HG03558 (cell line): ENCODE results near the gene STAT1.
"Not testable (repeated sequence)": the region's sequence is repeated elsewhere in the genome, so short reads cannot be mapped to it uniquely, and the experiment has no call there.

ENCODE experiments used
- ATAC-seq: cut with Tn5 transposase; IDR thresholded peaks from one replicate; pipeline ENCODE4 v1.9.1; 2021; ENCODE audit warnings: moderate number of reproducible peaks; ENCODE audit not compliant: unreplicated experiment; ENCODE audit errors: extremely low read depth

Gene STAT1

DNA sequence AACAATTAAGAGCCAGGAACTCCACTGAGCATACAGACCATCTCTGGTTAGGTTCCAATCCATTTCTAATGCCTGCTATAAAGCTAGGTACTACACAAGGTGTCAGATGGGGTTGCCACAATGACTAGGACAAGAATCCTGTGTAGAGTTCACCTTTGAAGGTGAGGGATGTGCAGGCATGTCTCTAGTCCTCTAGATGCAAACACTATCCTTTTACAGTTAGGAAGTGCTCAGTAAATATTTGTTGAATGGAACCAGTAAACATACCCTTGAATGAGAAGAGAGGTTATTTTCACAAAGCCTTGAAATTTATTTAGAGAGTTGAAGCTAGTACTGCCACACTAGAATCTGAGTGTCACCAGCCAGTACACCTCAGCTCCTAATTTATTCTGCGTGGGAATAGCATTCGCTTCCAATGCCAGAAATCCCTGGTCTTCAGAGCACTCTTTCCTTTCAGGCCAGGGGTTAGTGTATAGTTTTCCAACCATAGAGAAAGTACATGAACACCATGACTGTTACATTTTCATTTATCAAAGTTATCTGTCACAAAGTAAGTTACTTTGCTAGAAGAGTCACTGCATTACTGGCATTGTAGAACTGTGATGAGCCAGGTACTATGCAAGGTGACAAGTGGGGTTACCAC lies 48.3 kb downstream of the STAT1 start:
- ATAC-seq: no peak

DNA sequence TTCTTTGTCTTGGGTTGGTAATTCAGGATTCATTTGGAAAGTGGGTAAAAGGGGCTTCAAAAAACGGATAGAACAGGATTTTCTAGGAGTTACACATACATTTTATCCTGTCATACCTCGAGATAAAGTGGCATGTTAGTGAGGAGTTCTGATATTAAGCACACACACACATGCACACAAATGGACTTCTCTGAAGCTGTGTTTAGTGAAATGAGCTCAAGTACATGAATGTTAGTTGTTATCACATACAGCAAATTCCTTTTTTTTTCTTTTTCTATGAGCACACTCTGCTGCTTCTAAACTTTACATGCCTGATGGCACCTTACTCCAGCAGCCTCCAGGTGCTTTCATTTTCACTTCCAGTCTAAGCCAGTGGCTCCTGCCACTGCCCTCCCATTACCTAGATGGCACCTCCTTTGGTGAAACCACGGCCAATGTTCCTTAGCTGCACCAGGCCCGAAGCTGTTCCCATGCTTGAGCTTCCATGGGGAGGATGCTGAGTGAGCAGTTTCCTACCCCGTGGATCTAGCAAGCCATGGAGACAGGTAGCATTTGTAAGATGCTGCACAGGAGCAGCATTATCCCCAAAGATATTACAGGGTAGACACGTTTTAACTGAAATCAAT lies 49.7 kb downstream of the STAT1 start:
- no peak for ATAC-seq

DNA sequence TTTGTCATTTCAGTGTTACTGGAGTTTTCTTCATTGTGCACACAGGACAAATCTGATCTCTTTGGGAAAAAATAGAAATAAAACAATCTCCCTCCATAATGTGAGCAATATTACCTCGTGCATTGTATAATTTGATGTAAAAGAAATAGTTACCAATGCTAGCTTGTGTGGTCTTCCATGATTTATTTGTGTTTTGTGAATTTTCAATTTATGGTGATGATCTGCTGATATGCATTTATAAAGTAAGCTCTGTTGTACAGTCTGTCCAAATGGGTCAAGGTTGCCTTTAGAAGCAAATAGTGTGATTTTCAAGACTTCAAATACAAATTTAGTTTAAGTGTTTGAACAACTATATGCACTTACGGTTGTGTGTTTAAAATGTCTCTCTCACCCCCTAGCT lies 50.9 kb downstream of the STAT1 start:
- ATAC-seq: no peak

DNA sequence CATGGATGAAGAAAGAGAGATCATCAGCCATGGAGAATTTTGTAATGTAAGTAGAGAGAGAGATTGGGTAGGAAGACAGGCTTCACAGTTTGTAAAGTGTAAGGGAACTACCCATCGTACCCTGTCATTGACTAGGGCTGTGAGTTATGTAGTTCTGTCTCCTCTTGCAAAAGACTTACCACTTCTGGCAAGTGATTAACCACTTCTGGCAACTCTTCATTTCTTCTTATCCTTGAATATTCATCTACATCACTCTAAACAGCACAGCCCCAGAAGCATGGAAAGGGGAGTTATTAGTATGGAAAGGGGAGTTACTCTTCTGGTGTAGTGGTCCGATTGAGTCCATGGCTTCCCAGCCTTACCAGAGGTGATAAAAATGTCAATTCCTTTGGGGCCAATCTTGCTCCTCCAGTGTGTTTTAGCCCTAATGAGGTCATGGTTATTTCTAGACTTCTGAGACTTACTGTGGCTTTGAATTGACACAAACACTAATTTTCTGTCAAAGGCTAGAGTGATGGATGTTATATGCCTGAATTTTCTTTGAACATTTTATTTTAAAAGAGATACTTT lies 52.0 kb downstream of the STAT1 start:
- no peak for ATAC-seq

DNA sequence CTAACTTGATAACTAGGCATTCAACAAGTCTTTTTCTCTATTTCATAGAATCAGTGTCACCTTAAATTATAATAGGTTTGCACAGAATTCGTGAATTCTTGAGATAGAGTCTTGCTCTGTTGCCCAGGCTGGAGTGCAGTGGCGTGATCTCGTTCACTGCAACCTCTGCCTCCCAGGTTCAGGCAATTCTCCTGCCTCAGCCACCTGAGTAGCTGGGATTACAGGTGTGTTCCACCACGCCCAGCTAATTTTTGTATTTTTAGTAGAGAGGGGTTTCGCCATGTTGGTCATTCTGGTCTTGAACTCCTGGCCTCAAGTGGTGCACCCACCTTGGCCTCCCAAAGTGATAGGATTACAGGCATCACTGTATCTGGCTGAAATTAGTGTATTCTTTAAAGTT lies 52.9 kb downstream of the STAT1 start:
- not testable (repeated sequence) for ATAC-seq

DNA sequence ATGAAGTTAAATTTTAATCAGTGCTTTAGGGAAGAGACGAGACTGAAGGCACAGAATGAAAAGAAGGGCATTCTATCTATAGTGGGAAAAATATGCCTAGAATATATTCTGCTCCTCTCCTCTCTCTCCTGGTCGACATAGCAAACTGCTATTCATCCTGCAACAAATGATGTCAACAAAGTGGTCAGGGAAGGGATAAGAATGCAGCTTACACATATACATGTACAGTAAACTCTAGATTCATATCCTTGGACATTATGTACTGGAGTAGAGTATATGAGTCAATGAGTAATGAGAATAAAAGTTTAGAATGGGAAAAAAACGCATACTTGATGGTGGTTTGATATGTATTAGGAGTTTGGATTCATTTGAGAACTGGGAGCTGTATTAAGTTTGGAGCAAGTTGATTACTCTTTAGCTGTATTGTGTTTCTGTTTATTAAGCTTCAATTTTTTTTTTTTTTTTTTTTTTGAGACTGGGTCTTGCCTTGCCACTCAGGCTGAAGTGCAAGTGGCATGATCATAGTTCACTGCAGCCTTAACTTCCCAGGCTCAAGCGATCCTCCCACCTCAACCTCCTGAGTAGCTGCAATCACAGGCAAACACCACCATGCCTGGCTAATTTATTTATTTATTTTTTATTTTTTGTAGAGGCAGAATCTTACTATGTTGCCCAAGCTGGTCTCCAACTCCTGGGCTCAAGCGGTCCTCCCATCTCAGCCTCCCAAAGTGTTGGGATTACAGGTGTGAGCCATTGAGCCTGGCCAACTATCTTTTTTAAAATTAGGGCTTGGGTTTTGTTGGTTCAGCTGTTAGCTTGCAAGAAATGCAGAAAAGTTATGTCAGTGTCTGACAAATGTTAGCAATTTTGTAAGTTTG lies 53.8 kb downstream of the STAT1 start:
- no peak for ATAC-seq

DNA sequence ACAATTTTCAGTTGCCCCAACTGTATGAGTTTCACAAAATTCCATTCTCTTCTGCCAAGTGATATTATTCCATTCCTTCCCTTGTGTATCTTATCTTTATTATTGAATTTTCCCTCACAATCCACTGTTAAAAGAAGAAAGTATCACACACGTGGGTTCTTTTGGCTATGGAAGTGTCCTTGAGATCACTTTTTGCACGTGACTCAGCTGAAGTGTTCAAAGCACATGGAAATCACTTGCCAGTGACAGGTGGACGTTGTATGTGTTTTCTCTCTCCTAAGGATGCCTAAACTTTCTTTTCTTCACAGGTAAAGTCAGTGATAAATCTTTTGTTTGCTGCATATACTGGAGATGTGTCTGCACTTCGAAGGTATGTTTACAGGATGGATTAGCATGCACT lies 60.7 kb downstream of the STAT1 start:
- ATAC-seq: no peak

DNA sequence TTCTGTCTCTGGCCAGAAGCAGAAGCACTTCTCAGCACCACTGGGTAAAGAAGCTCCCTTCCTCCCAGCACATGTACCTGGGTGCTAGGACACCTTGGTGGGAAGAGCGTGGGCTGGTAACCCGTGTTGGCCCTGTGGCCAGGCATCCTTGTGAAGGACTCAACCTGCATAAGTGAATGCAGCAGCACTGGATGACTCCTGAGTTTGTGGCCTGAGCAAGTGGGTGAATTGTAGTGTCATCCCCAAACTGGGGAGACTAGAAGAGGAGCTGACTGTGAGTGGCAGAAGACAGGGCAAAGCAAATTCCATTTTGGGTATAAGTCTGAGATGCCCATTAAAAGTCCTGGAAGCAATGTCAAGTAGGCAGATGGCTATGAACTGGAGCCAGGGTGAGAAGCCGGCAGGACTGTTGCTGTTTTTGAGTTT lies 63.4 kb downstream of the STAT1 start:
- ATAC-seq: no peak

DNA sequence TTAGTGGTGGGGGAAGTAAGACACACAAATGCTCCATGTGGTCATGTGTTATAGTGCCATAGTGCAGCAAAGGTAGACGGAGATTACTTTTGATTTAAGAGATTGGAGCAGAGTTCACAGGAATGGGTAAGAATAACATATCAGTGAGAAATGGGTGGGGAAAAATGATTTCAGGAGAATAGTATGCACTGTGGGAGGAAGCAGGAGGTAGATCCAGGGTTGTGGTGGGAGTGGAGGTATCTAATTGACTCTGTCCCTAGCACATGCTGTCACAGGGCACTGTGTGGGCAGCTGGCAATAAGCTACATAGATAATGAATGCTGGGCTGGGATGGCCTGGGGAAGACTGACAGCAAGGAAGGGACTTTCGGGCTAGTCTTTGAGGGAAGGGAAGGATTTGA lies 65.3 kb downstream of the STAT1 start:
- no peak for ATAC-seq

DNA sequence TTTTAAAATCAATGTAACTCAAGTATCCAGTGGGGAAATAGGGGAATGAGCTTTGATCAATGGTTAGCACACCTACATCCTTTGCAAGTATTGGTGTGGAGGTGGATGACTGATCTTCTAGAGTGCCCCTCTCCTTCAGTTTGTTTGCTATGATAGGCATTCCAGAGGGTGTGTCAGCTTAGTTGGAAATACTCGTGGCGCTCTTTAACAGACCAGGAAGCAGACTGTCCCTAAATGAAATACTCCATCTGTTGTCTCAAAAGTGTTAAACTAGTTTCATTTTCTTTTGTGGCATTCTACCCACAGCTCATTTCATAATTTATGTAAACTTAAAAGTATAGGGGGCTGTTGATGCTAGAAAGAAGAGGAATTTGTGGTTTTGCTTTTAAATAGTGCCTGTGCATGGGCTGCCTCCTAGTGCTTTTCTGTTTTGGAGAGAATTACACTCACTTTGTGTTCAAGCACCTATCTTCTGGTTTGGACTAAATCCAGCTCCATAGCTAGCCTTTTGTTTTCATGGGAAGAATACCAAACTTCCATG lies 66.2 kb downstream of the STAT1 start:
- peak; percentile 75 for ATAC-seq

DNA sequence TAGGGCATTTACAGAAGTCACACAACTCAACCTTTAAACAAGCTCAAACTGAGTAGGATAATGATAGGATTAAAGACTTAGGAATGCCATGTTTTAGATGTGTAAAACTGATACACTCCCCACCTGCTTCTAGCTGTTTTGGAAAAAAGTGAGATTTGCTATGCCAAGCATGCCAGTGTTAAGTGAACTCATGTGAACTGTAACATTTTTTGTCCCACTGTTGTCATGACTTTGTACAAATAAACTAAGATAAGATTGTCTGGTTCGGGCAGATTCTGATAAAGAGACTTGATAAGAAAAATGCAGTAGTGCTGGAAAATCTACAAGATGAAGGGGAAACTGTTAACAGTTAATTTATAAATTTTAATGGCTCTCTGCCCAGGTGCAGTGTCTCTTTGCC lies 66.8 kb downstream of the STAT1 start:
- ATAC-seq: no peak

DNA sequence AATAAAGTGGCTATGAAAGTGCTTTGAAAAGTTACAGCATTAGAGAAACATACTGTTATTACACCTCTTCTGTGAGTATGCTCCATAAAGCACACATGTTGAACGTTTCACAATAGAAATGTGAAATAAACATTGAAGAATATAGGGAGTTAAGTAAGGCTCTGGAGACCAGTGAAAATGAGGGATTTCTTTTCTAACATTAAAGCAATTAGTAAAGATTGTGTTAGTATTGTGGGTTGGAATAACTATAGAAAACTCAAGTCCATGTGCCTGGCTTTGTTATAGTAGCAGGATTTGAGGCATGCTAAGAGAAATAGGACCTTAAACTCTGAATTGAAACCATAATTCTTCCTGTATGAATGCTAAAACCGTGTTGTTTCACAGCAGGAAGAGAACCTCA lies 70.3 kb downstream of the STAT1 start:
- ATAC-seq: no peak

DNA sequence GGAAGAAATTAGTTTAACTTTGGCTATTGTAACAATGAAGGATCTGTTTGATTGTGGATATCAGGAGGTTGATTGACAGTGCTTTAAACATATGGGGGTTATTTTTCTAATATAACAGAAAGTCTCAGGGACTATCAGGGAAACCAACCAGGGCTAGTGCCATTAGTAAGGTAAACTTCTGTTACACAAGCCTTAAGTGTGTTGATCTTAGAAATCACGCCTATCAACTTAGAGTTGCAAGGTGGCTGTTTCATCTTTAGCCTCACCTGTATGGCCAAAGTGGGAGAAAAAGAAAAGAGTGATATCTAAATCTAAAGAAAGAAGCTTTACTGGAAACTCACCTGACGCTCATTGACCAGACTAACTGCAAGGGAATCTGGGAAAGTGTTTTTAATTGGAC lies 71.3 kb downstream of the STAT1 start:
- ATAC-seq: no peak

DNA sequence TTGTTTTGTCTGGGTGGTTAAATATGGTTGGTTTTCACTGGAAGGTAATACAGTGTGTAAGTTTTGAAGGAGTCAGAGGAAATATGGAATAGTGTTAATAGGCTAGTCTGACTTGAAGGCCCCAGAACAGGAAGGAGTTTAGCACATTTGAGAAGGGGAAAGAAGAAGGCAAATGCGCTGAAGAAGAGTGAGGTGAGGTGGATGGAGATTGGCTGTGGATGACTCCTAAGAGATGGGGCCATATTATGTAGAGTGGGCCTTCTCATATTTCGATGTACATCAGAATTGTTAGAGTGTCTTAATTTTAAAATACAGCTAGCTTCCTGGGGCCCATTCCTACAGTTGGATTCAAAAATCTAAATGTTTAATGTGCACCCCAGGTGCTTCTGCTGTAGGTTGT lies 72.4 kb downstream of the STAT1 start:
- no peak for ATAC-seq

DNA sequence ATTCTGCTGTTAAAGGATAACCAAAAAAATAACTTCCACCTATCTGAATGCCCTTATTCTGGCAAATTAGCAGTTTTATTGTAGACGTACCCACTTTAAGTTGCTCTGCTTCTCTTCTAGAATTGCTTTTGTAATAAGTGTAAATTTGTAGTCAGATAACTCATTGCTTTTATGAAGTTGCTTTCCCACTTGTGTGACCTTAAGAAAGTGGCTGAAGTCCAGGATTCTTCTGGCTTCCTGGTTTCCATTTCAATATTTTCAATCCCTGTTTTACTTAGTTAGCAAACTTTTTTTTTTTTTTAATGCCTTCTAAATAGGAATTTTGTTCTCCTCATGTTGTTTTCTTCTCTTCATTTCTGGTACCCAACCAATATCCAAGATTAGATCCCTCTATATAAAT lies 73.5 kb downstream of the STAT1 start:
- no peak for ATAC-seq

DNA sequence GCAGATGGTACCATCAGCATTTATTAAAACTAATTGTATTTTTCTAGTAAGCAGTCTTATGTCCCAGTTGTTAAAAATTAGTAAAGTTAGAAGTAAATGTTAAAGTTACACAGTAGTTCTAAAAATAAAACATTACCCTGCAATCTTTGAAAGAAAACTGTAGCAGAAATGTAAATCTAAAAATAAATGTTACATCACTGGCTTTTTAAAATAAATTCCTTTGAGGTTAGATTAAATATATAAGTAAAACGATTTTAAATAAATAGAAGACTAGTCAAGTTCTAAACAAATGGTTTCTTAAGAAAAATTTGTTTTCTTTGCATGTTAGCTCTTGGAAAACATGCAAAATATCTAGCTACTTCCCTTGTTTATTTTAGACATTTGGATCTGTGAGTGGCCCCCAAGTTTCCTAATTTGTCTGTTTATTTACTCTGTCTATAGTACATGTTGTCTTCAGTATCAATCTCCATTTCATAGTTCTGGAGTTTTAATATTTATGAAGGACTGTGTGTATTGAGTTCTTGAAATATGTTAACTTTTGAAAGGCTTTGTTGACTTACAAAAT lies 75.1 kb downstream of the STAT1 start:
- no peak for ATAC-seq

DNA sequence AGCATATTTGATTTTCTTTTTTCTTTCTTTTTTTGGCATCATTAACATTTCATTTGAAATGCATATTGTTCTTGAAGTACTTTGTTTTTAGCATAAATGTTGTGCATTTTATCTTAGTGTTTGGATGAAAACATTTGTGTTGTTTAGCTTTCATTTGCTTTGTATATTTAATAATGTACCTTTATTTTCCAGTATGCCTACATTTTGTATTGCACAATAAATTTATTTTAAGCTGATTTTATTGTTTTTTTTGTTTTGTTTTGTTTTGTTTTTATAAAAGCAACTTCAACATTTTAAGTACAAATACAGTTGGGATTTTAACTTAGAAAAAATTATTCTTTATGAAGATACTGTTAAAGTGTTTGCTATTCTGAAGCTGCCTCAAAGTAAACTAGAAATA lies 78.9 kb downstream of the STAT1 start:
- no peak for ATAC-seq

DNA sequence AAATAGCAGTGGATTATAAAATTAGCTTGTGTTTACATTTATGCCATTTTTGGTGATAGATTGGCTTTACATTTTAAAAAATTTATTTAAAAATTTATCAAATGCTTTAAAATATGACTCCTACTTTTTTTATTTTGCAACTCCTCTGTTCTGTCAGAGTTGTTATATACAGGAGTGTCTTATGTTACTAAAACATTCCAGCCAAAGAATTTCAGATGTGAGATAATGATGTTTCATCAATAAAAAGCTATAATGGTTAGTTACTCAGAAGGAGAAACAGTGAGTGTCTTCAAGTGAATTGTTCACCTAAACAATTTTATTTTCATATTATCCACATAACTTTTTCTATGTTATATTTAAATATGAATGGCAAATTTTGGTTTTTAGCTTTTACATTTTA lies 80.6 kb downstream of the STAT1 start:
- ATAC-seq: no peak

DNA sequence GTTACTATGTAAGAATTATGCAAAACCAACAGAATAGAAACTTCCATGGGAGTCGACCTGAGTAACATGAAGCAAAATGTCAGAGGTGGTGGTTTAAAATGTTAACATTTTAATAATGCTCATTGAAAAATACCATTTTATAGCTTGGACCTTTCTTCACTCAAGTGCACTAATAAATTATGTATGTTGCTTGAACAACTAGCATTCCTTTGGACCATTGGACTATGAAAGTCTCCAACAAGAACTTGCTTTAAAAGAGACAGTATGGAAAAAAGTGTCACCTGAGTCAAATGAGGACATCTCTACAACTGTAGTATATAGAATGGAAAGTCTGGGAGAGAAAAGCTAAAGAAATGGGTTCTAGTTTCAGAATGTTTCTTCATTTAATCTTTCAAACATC lies 81.5 kb downstream of the STAT1 start:
- ATAC-seq: no peak

DNA sequence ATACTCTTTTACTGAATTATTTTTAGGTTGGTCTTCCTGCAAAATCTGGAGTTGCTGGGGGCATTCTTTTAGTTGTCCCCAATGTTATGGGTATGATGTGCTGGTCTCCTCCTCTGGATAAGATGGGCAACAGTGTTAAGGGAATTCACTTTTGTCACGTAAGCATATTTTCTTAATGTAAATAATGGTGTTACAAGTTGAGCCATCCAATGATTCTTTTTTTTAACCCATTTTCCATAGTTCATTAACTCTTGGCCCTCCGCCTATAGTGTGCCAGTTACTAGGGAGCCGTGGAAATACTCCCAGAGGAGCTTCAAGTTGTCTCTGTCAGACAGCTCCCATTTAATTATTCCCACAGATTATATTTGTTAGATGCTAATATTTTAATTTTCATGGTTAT lies 83.6 kb downstream of the STAT1 start:
- no peak for ATAC-seq

DNA sequence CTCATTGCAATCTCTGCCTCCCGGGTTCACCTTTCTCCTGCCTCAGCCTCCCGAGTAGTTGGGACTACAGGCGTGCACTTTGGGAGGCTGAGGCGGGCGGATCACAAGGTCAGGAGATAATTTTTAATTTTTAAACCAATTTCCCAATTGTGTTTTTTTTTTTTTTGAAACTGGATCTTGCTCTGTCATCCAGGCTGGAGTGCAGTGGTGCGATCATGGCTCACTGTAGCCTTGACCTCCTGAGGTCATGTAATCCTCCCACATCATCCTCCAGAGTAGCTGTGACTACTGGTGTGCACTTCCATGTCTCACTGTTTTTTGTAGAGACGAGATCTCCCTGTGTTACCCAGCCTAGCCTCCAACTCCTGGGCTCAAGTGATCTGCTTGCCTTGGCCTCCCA lies 84.1 kb downstream of the STAT1 start:
- no peak for ATAC-seq
